Smooth muscle cell (in vitro differentiated cells): ENCODE data around the gene STX8. TPM values are rescaled to one million over a fixed set of nuclear protein-coding genes. Genes with fewer than 3 reads are reported as not detected.

Experiments used
- DNase-seq: peaks from one replicate; lab custom pipeline; 2025; ENCODE audit not compliant: unreplicated experiment; lab: John Stamatoyannopoulos, UW
- H2AFZ ChIP-seq: fragments of 200-600 bp; sonication (generic); 2 replicates; pipeline ENCODE4 v1.6.0; 2016; ENCODE audit warnings: antibody characterized with exemption, low read depth, mild to moderate bottlenecking
- H3F3A ChIP-seq: fragments of 200-600 bp; sonication (generic); 2 replicates; pipeline ENCODE4 v1.6.0; 2017; ENCODE audit warnings: antibody characterized with exemption, low read depth
- H3K27ac ChIP-seq: fragments of 200-600 bp; sonication (generic); 2 replicates; pipeline ENCODE4 v1.5.1; 2016; ENCODE audit warnings: low read depth, mild to moderate bottlenecking
- H3K27me3 ChIP-seq: fragments of 200-600 bp; sonication (generic); 2 replicates; pipeline ENCODE4 v1.6.1; 2016; ENCODE audit warnings: low read depth, mild to moderate bottlenecking
- H3K36me3 ChIP-seq: fragments of 200-600 bp; sonication (generic); 2 replicates; pipeline ENCODE4 v1.5.1; 2016; ENCODE audit warnings: low read depth
- H3K4me1 ChIP-seq: fragments of 200-600 bp; sonication (generic); 2 replicates; pipeline ENCODE4 v1.5.1; 2016; ENCODE audit warnings: low read depth
- H3K4me2 ChIP-seq: fragments of 200-600 bp; sonication (generic); 2 replicates; pipeline ENCODE4 v1.6.0; 2016; ENCODE audit warnings: mild to moderate bottlenecking
- H3K4me3 ChIP-seq: fragments of 200-600 bp; sonication (generic); 2 replicates; pipeline ENCODE4 v1.5.1; 2016; ENCODE audit warnings: mild to moderate bottlenecking
- H3K79me2 ChIP-seq: fragments of 200-600 bp; sonication (generic); 2 replicates; pipeline ENCODE4 v1.6.0; 2016; ENCODE audit warnings: low read depth, mild to moderate bottlenecking
- H3K9ac ChIP-seq: fragments of 200-600 bp; sonication (generic); 2 replicates; pipeline ENCODE4 v1.6.0; 2016; ENCODE audit warnings: low read depth
- H3K9me3 ChIP-seq: fragments of 200-600 bp; sonication (generic); replicated peaks from 2 replicates; pipeline ENCODE4 v1.5.1; 2016; ENCODE audit warnings: low read depth
- H4K20me1 ChIP-seq: fragments of 200-600 bp; sonication (generic); 2 replicates; pipeline ENCODE4 v1.6.0; 2016; ENCODE audit warnings: low read depth
- WGBS: methylation state at CpG from one replicate; pipeline ENCODE4 v1.1.7; 2016; ENCODE audit warnings: low lambda C conversion rate; 5-methylcytosine and 5-hydroxymethylcytosine counted together
- polyA plus RNA-seq: library from polyadenylated mRNA; unstranded; fragments of >200 nt; fragmentation: Nextera tagmentation; extraction: Ambion mirVana; gene quantifications from 2 replicates; pipeline ENCODE4 v1.2.1, GENCODE V29; 2016
- total RNA-seq: library from RNA; depleted of rRNA; stranded (reverse); fragments of >200 nt; gene quantifications from 2 replicates; pipeline ENCODE4 v1.2.3, GENCODE V29; 2014
- TF ChIP-seq, protein P1 (sequence below): fragments of 200-600 bp; sonication (generic); IDR thresholded peaks from 2 replicates; pipeline ENCODE4 v1.5.1; 2017; ENCODE audit warnings: borderline replicate concordance, mild to moderate bottlenecking, antibody characterized with exemption; ENCODE audit not compliant: insufficient read depth, poor library complexity, severe bottlenecking

Gene STX8
- total and polyA plus RNA-seq, 2 experiments from 2014 or later, result 63.8 to 88.5 TPM

- Histone ChIP-seq H3K79me2 (no peaks in the 10 kb centered on the region), H3F3A (no peaks in the 10 kb centered on the region), H3K27ac (no peak overlapping the region), H3K9me3 (no peaks in the 10 kb centered on the region), H3K27me3 (no peaks in the 10 kb centered on the region), H3K4me1 (peaks cover 4% of the 10 kb centered on the region), H4K20me1 (no peaks in the 10 kb centered on the region), H3K9ac (no peak overlapping the region), H2AFZ (no peak overlapping the region), H3K4me3 (no peak overlapping the region), H3K4me2 (no peak overlapping the region), H3K36me3 (no peaks in the 10 kb centered on the region)
- no peak for DNase-seq
- whole genome bisulfite sequencing, result 89% methylated on average over 4 of the region's 4 CpGs
- TF ChIP-seq, protein P1, sequence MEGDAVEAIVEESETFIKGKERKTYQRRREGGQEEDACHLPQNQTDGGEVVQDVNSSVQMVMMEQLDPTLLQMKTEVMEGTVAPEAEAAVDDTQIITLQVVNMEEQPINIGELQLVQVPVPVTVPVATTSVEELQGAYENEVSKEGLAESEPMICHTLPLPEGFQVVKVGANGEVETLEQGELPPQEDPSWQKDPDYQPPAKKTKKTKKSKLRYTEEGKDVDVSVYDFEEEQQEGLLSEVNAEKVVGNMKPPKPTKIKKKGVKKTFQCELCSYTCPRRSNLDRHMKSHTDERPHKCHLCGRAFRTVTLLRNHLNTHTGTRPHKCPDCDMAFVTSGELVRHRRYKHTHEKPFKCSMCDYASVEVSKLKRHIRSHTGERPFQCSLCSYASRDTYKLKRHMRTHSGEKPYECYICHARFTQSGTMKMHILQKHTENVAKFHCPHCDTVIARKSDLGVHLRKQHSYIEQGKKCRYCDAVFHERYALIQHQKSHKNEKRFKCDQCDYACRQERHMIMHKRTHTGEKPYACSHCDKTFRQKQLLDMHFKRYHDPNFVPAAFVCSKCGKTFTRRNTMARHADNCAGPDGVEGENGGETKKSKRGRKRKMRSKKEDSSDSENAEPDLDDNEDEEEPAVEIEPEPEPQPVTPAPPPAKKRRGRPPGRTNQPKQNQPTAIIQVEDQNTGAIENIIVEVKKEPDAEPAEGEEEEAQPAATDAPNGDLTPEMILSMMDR, result no peak
Measured at GRCh38 chr17:9473711-9474110, 101.9 kb downstream of the STX8 start.

DNA sequence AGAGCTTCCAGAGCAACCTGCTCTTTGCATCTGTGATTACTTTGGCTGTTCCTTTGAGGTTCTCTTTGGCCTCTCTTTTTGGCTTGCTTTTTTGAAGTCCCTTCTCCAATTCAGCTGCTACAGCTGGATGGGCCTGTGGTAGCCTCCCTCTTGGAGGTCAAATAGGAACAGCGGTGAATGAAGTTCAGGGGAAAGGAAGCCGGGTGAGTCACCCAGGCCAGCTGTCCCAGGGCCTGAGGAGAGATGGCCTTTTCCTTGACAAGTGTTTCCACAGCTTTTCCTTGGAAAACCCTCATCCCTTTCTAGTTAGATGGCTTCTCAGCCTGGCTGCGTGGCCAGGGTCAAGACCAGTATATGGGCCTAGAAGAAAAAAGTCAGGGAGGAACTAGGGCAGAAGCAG is 103.1 kb downstream of the STX8 start:
- Histone ChIP-seq H3K36me3 (no peaks in the 10 kb centered on the region), H3K79me2 (no peaks in the 10 kb centered on the region), H4K20me1 (no peaks in the 10 kb centered on the region), H3K4me1 (peaks cover 4% of the 10 kb centered on the region), H3K9ac (no peak overlapping the region), H3K27me3 (no peaks in the 10 kb centered on the region), H3K4me2 (no peak overlapping the region), H2AFZ (no peak overlapping the region), H3K4me3 (no peak overlapping the region), H3F3A (no peaks in the 10 kb centered on the region), H3K27ac (no peak overlapping the region), H3K9me3 (no peaks in the 10 kb centered on the region)
- DNase-seq, result no peak
- WGBS, result 94% methylated on average over 3 of the region's 3 CpGs
- TF ChIP-seq, protein P1, result no peak

DNA sequence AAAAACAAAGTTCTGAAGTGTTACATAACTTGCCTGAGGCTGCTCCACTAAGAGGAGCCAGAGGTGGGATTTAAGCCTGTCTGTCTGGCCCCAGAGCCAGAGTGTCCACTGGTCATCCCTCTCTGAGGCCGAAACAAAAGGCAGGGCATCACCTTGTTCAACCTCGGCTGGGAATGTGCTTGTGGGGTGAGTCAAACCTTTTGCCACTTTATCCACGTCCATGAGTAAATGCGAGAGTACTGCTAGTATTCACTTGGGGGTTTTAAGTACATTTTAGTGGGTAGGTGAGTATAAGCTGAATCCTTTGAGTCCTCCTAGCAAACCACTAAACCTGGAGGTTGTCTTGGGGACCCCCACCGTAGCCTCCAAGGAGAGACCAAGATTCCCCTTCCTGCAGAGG is 103.5 kb downstream of the STX8 start:
- no peaks in the 10 kb centered on the region for H3K36me3 ChIP-seq
- H3K4me2 ChIP-seq, result no peak overlapping the region
- no peak for DNase-seq
- no peak overlapping the region for H3K9ac ChIP-seq
- H3K9me3 ChIP-seq, result no peaks in the 10 kb centered on the region
- H3K27me3 ChIP-seq, result no peaks in the 10 kb centered on the region
- TF ChIP-seq, protein P1, result no peak
- H3K79me2 ChIP-seq, result no peaks in the 10 kb centered on the region
- H3K4me1 ChIP-seq, result peaks cover 4% of the 10 kb centered on the region
- no peaks in the 10 kb centered on the region for H3F3A ChIP-seq
- H4K20me1 ChIP-seq, result no peaks in the 10 kb centered on the region
- H3K4me3 ChIP-seq, result no peak overlapping the region
- H2AFZ ChIP-seq, result no peak overlapping the region
- no peak overlapping the region for H3K27ac ChIP-seq
- 84% methylated on average over 5 of the region's 5 CpGs for WGBS

DNA sequence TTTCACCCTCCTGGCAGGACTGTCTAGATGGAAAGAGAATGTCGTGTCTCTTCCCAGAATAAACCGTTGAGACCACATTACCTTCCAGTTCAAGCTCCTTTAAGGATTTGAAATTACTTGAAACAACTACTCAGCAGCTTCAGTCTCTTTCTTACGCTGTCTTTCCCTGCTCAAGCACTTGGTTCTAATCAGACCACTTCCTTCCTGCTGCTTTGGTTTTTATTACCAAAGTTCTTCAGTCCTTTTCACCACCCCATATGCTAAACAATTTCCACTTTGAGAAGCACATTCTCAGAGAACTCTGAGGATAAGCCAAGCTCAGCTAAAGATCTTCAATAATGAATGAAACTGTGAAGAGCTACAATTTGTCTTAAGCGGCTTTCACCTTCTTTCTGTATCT is 105.4 kb downstream of the STX8 start:
- no peak for DNase-seq
- H3K27me3 ChIP-seq, result no peaks in the 10 kb centered on the region
- H3K4me1 ChIP-seq, result peaks cover 4% of the 10 kb centered on the region
- no peaks in the 10 kb centered on the region for H3K36me3 ChIP-seq
- H3K79me2 ChIP-seq, result no peaks in the 10 kb centered on the region
- no peak overlapping the region for H3K4me2 ChIP-seq
- H3K9me3 ChIP-seq, result no peaks in the 10 kb centered on the region
- H4K20me1 ChIP-seq, result no peaks in the 10 kb centered on the region
- no peaks in the 10 kb centered on the region for H3F3A ChIP-seq
- H2AFZ ChIP-seq, result no peak overlapping the region
- H3K9ac ChIP-seq, result no peak overlapping the region
- TF ChIP-seq, protein P1, result no peak
- no peak overlapping the region for H3K4me3 ChIP-seq
- H3K27ac ChIP-seq, result no peak overlapping the region
- 49% methylated on average over 4 of the region's 4 CpGs for WGBS
